Large intestine (tissue), 3 donors: Measurements from ENCODE around the gene TMC1. TPM values are rescaled to one million over a fixed set of nuclear protein-coding genes. Genes with fewer than 3 reads are reported as not detected.
"Not testable (repeated sequence)": the region's sequence is repeated elsewhere in the genome, so short reads cannot be mapped to it uniquely, and the experiment has no call there.

Source experiments
- DNase-seq, 2 donors: peaks; one replicate each; pipeline versions ENCODE4 v3.0.0 to v3.0.0-alpha.2; 2013
- H3K27ac ChIP-seq: one replicate; pipeline ENCODE4 v1.5.1; 2013; ENCODE audit warnings: low read length
- H3K27me3 ChIP-seq: 2 replicates; pipeline ENCODE4 v1.6.1; 2013; ENCODE audit warnings: low read length; ENCODE audit not compliant: control insufficient read depth, insufficient read depth
- H3K36me3 ChIP-seq: 2 replicates; pipeline ENCODE4 v1.6.1; 2013; ENCODE audit warnings: low read length; ENCODE audit not compliant: control insufficient read depth, insufficient read depth
- H3K4me1 ChIP-seq: one replicate; pipeline ENCODE4 v1.6.1; 2013; ENCODE audit warnings: low read length; ENCODE audit not compliant: control insufficient read depth, insufficient read depth
- H3K4me3 ChIP-seq: one replicate; pipeline ENCODE4 v1.5.1; 2013; ENCODE audit warnings: low read length
- H3K9me3 ChIP-seq: one replicate; pipeline ENCODE4 v1.6.1; 2013; ENCODE audit warnings: mild to moderate bottlenecking, low read depth, low read length, moderate library complexity; ENCODE audit not compliant: control insufficient read depth
- WGBS: methylation state at CpG from one replicate; pipeline ENCODE4 v1.1.5; 2013; ENCODE audit warnings: low lambda C conversion rate; ENCODE audit not compliant: insufficient coverage; 5-methylcytosine and 5-hydroxymethylcytosine counted together
- polyA plus RNA-seq: library from polyadenylated mRNA; unstranded; fragments of 120-200 nt; gene quantifications from one replicate; pipeline ENCODE4 v1.2.1, GENCODE V29; 2013

The TMC1 gene
- polyA plus RNA-seq, 1 donor, result 0.16 TPM

DNA sequence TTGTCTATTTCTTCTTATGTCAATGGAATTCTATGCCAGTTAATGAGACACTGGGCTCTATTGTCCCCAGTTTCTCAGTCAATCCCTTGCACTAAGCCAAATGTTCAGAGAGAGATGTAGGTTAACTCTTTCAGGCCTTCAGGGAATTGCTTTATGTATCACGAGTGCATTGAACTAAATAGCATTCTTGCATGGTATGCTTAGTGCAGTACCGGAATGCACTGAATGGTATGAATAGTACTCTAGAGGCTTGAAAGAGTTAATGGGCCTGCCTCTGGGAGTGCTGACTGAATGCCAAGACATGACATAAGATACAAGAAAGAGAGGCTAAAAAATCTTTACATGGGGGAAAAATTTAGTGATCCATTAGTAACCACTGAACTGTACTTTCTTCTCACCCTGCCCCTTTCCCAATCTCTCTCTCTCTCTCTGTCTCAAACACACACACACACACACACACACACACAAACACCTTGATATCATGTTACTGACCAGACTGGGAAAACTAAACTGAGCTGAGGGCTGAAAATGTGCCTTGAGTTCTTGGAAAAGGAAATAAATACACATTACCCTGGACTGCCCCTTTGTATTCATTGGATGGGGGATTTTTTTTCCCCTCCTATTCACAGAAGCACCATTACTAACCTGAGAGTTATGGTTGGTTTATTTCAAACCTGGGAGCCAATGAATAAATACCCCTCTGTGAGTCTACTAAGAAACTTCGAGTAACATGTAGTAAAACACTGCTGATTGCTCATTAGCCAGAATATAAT is 35.4 kb upstream of the TMC1 start:
- peak in 1 of 2 donors; percentile 13 for DNase-seq

GRCh38 chr9:72486594-72486955 is 34.8 kb upstream of the TMC1 start:
- H3K4me3 ChIP-seq, result no peak overlapping the region
- no peaks in the 10 kb centered on the region for H3K27me3 ChIP-seq
- no peak for DNase-seq
- 78% methylated on average over 1 of the region's 1 CpG for WGBS
- H3K9me3 ChIP-seq, result no peaks in the 10 kb centered on the region
- H3K4me1 ChIP-seq, result peaks cover 6% of the 10 kb centered on the region
- H3K27ac ChIP-seq, result no peak overlapping the region
- no peaks in the 10 kb centered on the region for H3K36me3 ChIP-seq

More for the DNA sequence above, 35.4 kb upstream of the TMC1 start:
- no peaks in the 10 kb centered on the region for H3K27me3 ChIP-seq
- H3K27ac ChIP-seq, result no peak overlapping the region
- WGBS, result no CpG with 5 or more reads among the region's 3 CpGs
- no peaks in the 10 kb centered on the region for H3K9me3 ChIP-seq
- no peaks in the 10 kb centered on the region for H3K36me3 ChIP-seq
- H3K4me1 ChIP-seq, result peaks cover 6% of the 10 kb centered on the region
- no peak overlapping the region for H3K4me3 ChIP-seq

DNA sequence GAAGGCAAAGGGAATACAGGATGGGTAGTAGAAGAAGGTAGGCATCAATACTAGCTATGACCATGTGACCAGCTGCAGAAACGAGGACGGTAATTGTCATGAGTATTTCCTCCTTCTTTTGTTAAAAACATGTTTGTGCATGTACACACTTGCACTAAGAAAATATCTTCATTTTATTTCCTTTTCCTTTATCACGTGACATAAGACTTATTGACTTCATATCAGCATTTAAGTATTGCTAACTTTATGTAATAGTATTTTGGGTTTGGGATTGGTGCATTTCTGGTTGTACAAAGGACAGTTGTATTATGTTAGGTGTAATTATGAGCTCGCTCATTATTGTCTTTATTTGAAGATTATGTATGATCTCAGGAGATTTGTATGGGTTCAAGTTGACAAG is 33.7 kb upstream of the TMC1 start:
- not testable (repeated sequence) for H3K27me3 ChIP-seq, DNase-seq, H3K4me1 ChIP-seq, H3K4me3 ChIP-seq, H3K27ac ChIP-seq, H3K36me3 ChIP-seq, H3K9me3 ChIP-seq
- WGBS, result 100% methylated on average over 1 of the region's 4 CpGs

GRCh38 chr9:72489986-72490385 is 31.4 kb upstream of the TMC1 start:
- Histone ChIP-seq H3K4me3 (no peak overlapping the region), H3K27me3 (no peaks in the 10 kb centered on the region), H3K27ac (no peak overlapping the region), H3K36me3 (no peaks in the 10 kb centered on the region), H3K4me1 (no peaks in the 10 kb centered on the region), H3K9me3 (no peaks in the 10 kb centered on the region)
- DNase-seq, result no peak
- 100% methylated on average over 1 of the region's 1 CpG for WGBS

- no peak overlapping the region for H3K4me3 ChIP-seq
- no peaks in the 10 kb centered on the region for H3K27me3 ChIP-seq
- no peaks in the 10 kb centered on the region for H3K9me3 ChIP-seq
- DNase-seq, result no peak
- 100% methylated on average over 2 of the region's 2 CpGs for WGBS
- no peaks in the 10 kb centered on the region for H3K4me1 ChIP-seq
- no peak overlapping the region for H3K27ac ChIP-seq
- no peaks in the 10 kb centered on the region for H3K36me3 ChIP-seq
These were observed 30.2 kb upstream of the TMC1 start for GRCh38 chr9:72491242-72491641.

- Histone ChIP-seq H3K4me1 (no peaks in the 10 kb centered on the region), H3K27ac (no peak overlapping the region), H3K9me3 (no peaks in the 10 kb centered on the region), H3K36me3 (no peaks in the 10 kb centered on the region), H3K27me3 (no peaks in the 10 kb centered on the region), H3K4me3 (no peak overlapping the region)
- DNase-seq, result no peak
These were observed 27.4 kb upstream of the TMC1 start for GRCh38 chr9:72494051-72494450.

DNA sequence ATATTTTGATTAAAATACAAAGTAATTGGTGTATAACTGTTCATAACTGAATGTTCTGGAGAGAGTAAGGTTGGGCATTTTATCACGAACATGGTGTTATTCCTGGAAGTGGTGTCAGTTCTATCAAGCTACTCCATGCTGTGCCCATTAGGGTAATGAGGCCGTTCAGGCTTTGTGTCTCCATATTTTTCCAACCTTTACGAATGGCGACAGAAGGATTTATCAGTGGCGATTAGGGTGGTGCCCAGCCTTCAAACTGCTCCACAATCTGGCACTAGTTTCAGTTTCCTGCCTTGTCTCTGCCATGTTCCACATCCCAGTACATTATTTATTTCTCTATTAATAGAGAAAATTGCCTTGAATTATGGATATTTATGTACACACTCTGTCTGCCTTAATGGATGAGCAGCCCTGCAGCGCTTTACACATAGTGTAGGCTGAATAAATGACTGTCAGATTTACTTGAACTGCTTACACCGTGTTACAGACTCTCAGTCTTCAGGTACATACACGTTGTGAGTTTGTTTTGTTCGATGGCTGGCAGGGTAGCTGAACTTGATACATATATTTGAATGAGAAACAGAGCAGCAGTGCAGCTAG is 23.9 kb upstream of the TMC1 start:
- WGBS, result 82% methylated on average over 2 of the region's 9 CpGs
- Histone ChIP-seq H3K36me3 (no peaks in the 10 kb centered on the region), H3K27me3 (no peaks in the 10 kb centered on the region), H3K4me3 (no peak overlapping the region), H3K4me1 (no peaks in the 10 kb centered on the region), H3K9me3 (no peaks in the 10 kb centered on the region), H3K27ac (no peak overlapping the region)
- no peak for DNase-seq

GRCh38 chr9:72506615-72507014 is 14.8 kb upstream of the TMC1 start:
- no peaks in the 10 kb centered on the region for H3K27me3 ChIP-seq
- no peaks in the 10 kb centered on the region for H3K36me3 ChIP-seq
- no peak overlapping the region for H3K27ac ChIP-seq
- no peak overlapping the region for H3K4me3 ChIP-seq
- WGBS, result 80% methylated on average over 1 of the region's 3 CpGs
- no peaks in the 10 kb centered on the region for H3K9me3 ChIP-seq
- DNase-seq, result no peak
- no peaks in the 10 kb centered on the region for H3K4me1 ChIP-seq

GRCh38 chr9:72509053-72509452 is 12.4 kb upstream of the TMC1 start:
- H3K4me3 ChIP-seq, result no peak overlapping the region
- H3K27me3 ChIP-seq, result no peaks in the 10 kb centered on the region
- H3K27ac ChIP-seq, result no peak overlapping the region
- DNase-seq, result no peak
- H3K9me3 ChIP-seq, result no peaks in the 10 kb centered on the region
- H3K36me3 ChIP-seq, result no peaks in the 10 kb centered on the region
- WGBS, result no CpG with 5 or more reads among the region's 1 CpG
- no peaks in the 10 kb centered on the region for H3K4me1 ChIP-seq

- Histone ChIP-seq H3K4me3 (no peak overlapping the region), H3K27me3 (no peaks in the 10 kb centered on the region), H3K27ac (no peak overlapping the region), H3K4me1 (no peaks in the 10 kb centered on the region), H3K36me3 (no peaks in the 10 kb centered on the region), H3K9me3 (no peaks in the 10 kb centered on the region)
- DNase-seq, result no peak
- WGBS, result no CpG with 5 or more reads among the region's 1 CpG
These were observed 11.8 kb upstream of the TMC1 start for GRCh38 chr9:72509635-72510034.

GRCh38 chr9:72521011-72521410 is 397 bp upstream of the TMC1 start:
- H3K27ac ChIP-seq, H3K4me3 ChIP-seq, H3K27me3 ChIP-seq, H3K9me3 ChIP-seq, H3K4me1 ChIP-seq, DNase-seq, H3K36me3 ChIP-seq: not testable (repeated sequence)
- WGBS, result no CpG with 5 or more reads among the region's 9 CpGs
